Mesothelial cell of epicardium (in vitro differentiated cells): ENCODE data around the gene STARD8. TPM values are rescaled to one million over a fixed set of nuclear protein-coding genes. Genes with fewer than 3 reads are reported as not detected.

Experiments used
- DNase-seq, 2 experiments: peaks; one replicate each; pipeline ENCODE4 v3.0.0; 2021; ENCODE audit warnings: low spot score in 2 of 2; ENCODE audit not compliant: unreplicated experiment in 2 of 2
- H3K27ac Mint-ChIP-seq: 2 replicates; pipeline ENCODE4 v1.8.0; 2021; ENCODE audit warnings: mixed read lengths
- H3K27me3 Mint-ChIP-seq: 2 replicates; pipeline ENCODE4 v1.8.0; 2021; ENCODE audit warnings: low read depth, mixed read lengths
- H3K36me3 Mint-ChIP-seq: 2 replicates; pipeline ENCODE4 v1.8.0; 2021; ENCODE audit warnings: mixed read lengths
- H3K4me1 Mint-ChIP-seq: 2 replicates; pipeline ENCODE4 v1.8.0; 2021; ENCODE audit warnings: mixed read lengths
- H3K4me3 Mint-ChIP-seq: 2 replicates; pipeline ENCODE4 v1.8.0; 2021; ENCODE audit warnings: mild to moderate bottlenecking, moderate library complexity, mixed read lengths
- H3K9me3 Mint-ChIP-seq: 2 replicates; pipeline ENCODE4 v1.8.0; 2021; ENCODE audit warnings: mixed read lengths
- CTCF ChIP-seq: fragments of 200-600 bp; sonication (generic); IDR thresholded peaks from one replicate; pipeline ENCODE4 v1.5.0; 2021; ENCODE audit warnings: antibody characterized with exemption; ENCODE audit not compliant: unreplicated experiment
- total RNA-seq: library from RNA; stranded (reverse); gene quantifications from 3 replicates; pipeline ENCODE4 v1.2.1, GENCODE V29; 2021

Gene STARD8
- total RNA-seq, 1 donor from 2014 or later: 6.4 TPM

- Mint-ChIP-seq H3K27me3 (no peaks in the 10 kb centered on the region), H3K9me3 (peaks cover 38% of the 10 kb centered on the region), H3K4me1 (no peaks in the 10 kb centered on the region), H3K4me3 (no peak overlapping the region), H3K36me3 (no peaks in the 10 kb centered on the region), H3K27ac (no peak overlapping the region)
- TF ChIP-seq CTCF: no peak
- no peak for DNase-seq
Observed at GRCh38 chrX:68749426-68749825, 102.0 kb downstream of the STARD8 start.

- H3K4me1 Mint-ChIP-seq: no peaks in the 10 kb centered on the region
- H3K36me3 Mint-ChIP-seq: no peaks in the 10 kb centered on the region
- H3K27me3 Mint-ChIP-seq: no peaks in the 10 kb centered on the region
- H3K27ac Mint-ChIP-seq: no peak overlapping the region
- TF ChIP-seq CTCF: no peak
- H3K4me3 Mint-ChIP-seq: no peak overlapping the region
- peaks cover 35% of the 10 kb centered on the region for H3K9me3 Mint-ChIP-seq
- no peak for DNase-seq
Observed at GRCh38 chrX:68750316-68750715, 102.8 kb downstream of the STARD8 start.

- H3K9me3 Mint-ChIP-seq: peaks cover 34% of the 10 kb centered on the region
- no peaks in the 10 kb centered on the region for H3K27me3 Mint-ChIP-seq
- DNase-seq: no peak
- H3K27ac Mint-ChIP-seq: no peak overlapping the region
- no peaks in the 10 kb centered on the region for H3K4me1 Mint-ChIP-seq
- no peak for TF ChIP-seq CTCF
- no peak overlapping the region for H3K4me3 Mint-ChIP-seq
- no peaks in the 10 kb centered on the region for H3K36me3 Mint-ChIP-seq
Observed at GRCh38 chrX:68751372-68751771, 103.9 kb downstream of the STARD8 start.

- Mint-ChIP-seq H3K9me3 (peaks cover 24% of the 10 kb centered on the region), H3K36me3 (no peaks in the 10 kb centered on the region), H3K27ac (no peak overlapping the region), H3K27me3 (no peaks in the 10 kb centered on the region), H3K4me3 (no peak overlapping the region), H3K4me1 (no peaks in the 10 kb centered on the region)
- no peak for DNase-seq
- TF ChIP-seq CTCF: no peak
Observed at GRCh38 chrX:68753218-68753617, 105.8 kb downstream of the STARD8 start.

- Mint-ChIP-seq H3K36me3 (no peaks in the 10 kb centered on the region), H3K27ac (no peak overlapping the region), H3K9me3 (peaks cover 18% of the 10 kb centered on the region), H3K4me3 (no peak overlapping the region), H3K27me3 (no peaks in the 10 kb centered on the region), H3K4me1 (no peaks in the 10 kb centered on the region)
- no peak for DNase-seq
- no peak for TF ChIP-seq CTCF
Observed at GRCh38 chrX:68754406-68754805, 106.9 kb downstream of the STARD8 start.

- Mint-ChIP-seq H3K9me3 (peaks cover 14% of the 10 kb centered on the region), H3K27me3 (no peaks in the 10 kb centered on the region), H3K27ac (no peak overlapping the region), H3K4me1 (no peaks in the 10 kb centered on the region), H3K4me3 (no peak overlapping the region), H3K36me3 (no peaks in the 10 kb centered on the region)
- no peak for TF ChIP-seq CTCF
- no peak for DNase-seq
Observed at GRCh38 chrX:68755616-68756125, 108.2 kb downstream of the STARD8 start.
